K562 (cell line): Measurements from ENCODE around the gene SLC25A40. TPM values are rescaled to one million over a fixed set of nuclear protein-coding genes. Genes with fewer than 3 reads are reported as not detected.

Experiments used
- ATAC-seq: fragments of 200-7000 bp; cut with Tn5 transposase; 3 replicates; pipeline ENCODE4 v1.9.1; 2020; ENCODE audit warnings: moderate library complexity
- BruUV-seq: library from RNA; stranded (reverse); fragments of 400-500 nt; replicated peaks from 2 replicates; lab custom pipeline; 2021; lab: Mats Ljungman, UMichigan
- CTCF ChIA-PET: fragments of 300-600 bp; formaldehyde crosslinking; extraction: SDS; loops from one replicate; lab custom pipeline; 2021; ENCODE audit warnings: low intra/inter-chr PET ratio; lab: Yijun Ruan, JAX
- POLR2A ChIA-PET: fragments of 300-600, 350-650 bp; sonication (Branson Sonifier 250); formaldehyde crosslinking; extraction: SDS; loops from one replicate; lab custom pipeline; 2021; ENCODE audit warnings: antibody characterized with exemption, inconsistent platforms; lab: Yijun Ruan, JAX
- DNase-seq, 4 experiments: peaks; one replicate each; pipeline versions ENCODE4 v3.0.0 to v3.0.0-alpha.2; 2011 to 2018; ENCODE audit warnings: low spot score in 3 of 4, mixed read lengths in 3 of 4; ENCODE audit errors: extremely low read depth in 1 of 4
- FAIRE-seq: peaks from 2 replicates; lab custom pipeline; 2011; peaks lifted over from hg19 to GRCh38; lab: Jason Lieb, UNC
- H2AFZ ChIP-seq: 2 replicates; pipeline ENCODE4 v1.6.0; 2011; ENCODE audit warnings: low read depth, low read length, control low read depth, inconsistent platforms
- H3K27ac ChIP-seq: fragments of 200-600 bp; 3 replicates; pipeline ENCODE4 v1.8.0; 2011; ENCODE audit warnings: low read depth, mild to moderate bottlenecking, control low read depth, inconsistent platforms, low read length, moderate library complexity, mixed read lengths; ENCODE audit errors: extremely low read depth
- H3K27me3 ChIP-seq, 2 experiments: fragments of 300-600 bp in 1 of 2; 2 replicates in 1 of 2; 3 replicates in 1 of 2; pipeline versions ENCODE4 v1.6.0 to v1.8.0; 2011; ENCODE audit warnings: inconsistent platforms in 2 of 2, low read length in 2 of 2, mild to moderate bottlenecking in 1 of 2, mixed read lengths in 1 of 2, moderate library complexity in 1 of 2; ENCODE audit not compliant: control insufficient read depth in 2 of 2, insufficient read depth in 2 of 2
- H3K36me3 ChIP-seq: fragments of 300-600 bp; 3 replicates; pipeline ENCODE4 v1.8.0; 2011; ENCODE audit warnings: mild to moderate bottlenecking, low read length, inconsistent platforms; ENCODE audit not compliant: control insufficient read depth, insufficient read depth
- H3K4me1 ChIP-seq, 2 experiments: fragments of 200-600 bp in 1 of 2; replicated peaks in 1 of 2; 2 replicates in 1 of 2; 3 replicates in 1 of 2; pipeline versions ENCODE4 v1.5.1 to v1.8.0; 2011; ENCODE audit warnings: inconsistent platforms in 2 of 2, low read length in 2 of 2, mild to moderate bottlenecking in 1 of 2, mixed read lengths in 1 of 2, moderate library complexity in 1 of 2; ENCODE audit not compliant: control insufficient read depth in 2 of 2, insufficient read depth in 2 of 2
- H3K4me2 ChIP-seq: 2 replicates; pipeline ENCODE4 v1.6.1; 2011; ENCODE audit warnings: low read length, control low read depth, inconsistent platforms, mixed read lengths; ENCODE audit not compliant: insufficient read depth
- H3K4me3 ChIP-seq: fragments of 200-600 bp; sonication (generic), shearing (Covaris generic); 2 replicates; pipeline ENCODE4 v1.5.1; 2016; ENCODE audit warnings: control low read depth, inconsistent platforms
- H3K79me2 ChIP-seq: fragments of 200-600 bp; 3 replicates; pipeline ENCODE4 v1.8.0; 2011; ENCODE audit warnings: low read length, inconsistent platforms; ENCODE audit not compliant: control insufficient read depth, insufficient read depth
- H3K9ac ChIP-seq, 2 experiments: 2 replicates each; pipeline versions ENCODE4 v1.6.0 to v1.6.1; 2011; ENCODE audit warnings: low read depth in 2 of 2, low read length in 2 of 2, control low read depth in 1 of 2, inconsistent platforms in 1 of 2, mild to moderate bottlenecking in 1 of 2, mixed read lengths in 1 of 2; ENCODE audit not compliant: insufficient read depth in 1 of 2
- H3K9me1 ChIP-seq: one replicate; pipeline ENCODE4 v1.6.0; 2011; ENCODE audit warnings: inconsistent platforms, mild to moderate bottlenecking, low read length, moderate library complexity; ENCODE audit not compliant: control insufficient read depth, insufficient read depth
- H3K9me3 ChIP-seq: replicated peaks from 2 replicates; pipeline ENCODE4 v1.5.1; 2011; ENCODE audit warnings: low read depth, low read length, inconsistent platforms; ENCODE audit not compliant: control insufficient read depth, insufficient read depth
- H4K20me1 ChIP-seq: replicated peaks from 2 replicates; pipeline ENCODE4 v1.6.1; 2011; ENCODE audit warnings: low read length, inconsistent platforms, mixed read lengths; ENCODE audit not compliant: control insufficient read depth, insufficient read depth
- FOS ChIP-seq: IDR thresholded peaks from 3 replicates; pipeline ENCODE4 v1.6.1; 2011; ENCODE audit not compliant: insufficient read length; ENCODE audit errors: extremely low read depth
- HMBOX1 ChIP-seq: sonication (generic); IDR thresholded peaks from 2 replicates; pipeline ENCODE4 v1.6.1; 2016
- ZNF197 ChIP-seq: fragments of 200-800 bp; sonication (Bioruptor generic); IDR thresholded peaks from 2 replicates; pipeline ENCODE4 v1.6.1; 2016; ENCODE audit warnings: low read depth, missing genetic modification characterization, missing compliant biosample characterization
- ZNF436 ChIP-seq: fragments of 250-450, 450-650 bp; sonication (Bioruptor Pico); formaldehyde crosslinking; IDR thresholded peaks from 2 replicates; pipeline ENCODE4 v1.7.0; 2020; ENCODE audit warnings: mild to moderate bottlenecking
- ZNF79 ChIP-seq: fragments of 250-450 bp; sonication (Bioruptor Pico); IDR thresholded peaks from 2 replicates; pipeline ENCODE4 v1.4.0; 2020; ENCODE audit warnings: low read depth, mild to moderate bottlenecking, moderate library complexity
- WGBS: fragments of 100-300 bp; shearing (Covaris generic); methylation state at CpG from one replicate; pipeline ENCODE4 v1.1.6; 2016; ENCODE audit warnings: low coverage, mixed read lengths; ENCODE audit not compliant: insufficient coverage; ENCODE audit errors: missing lambda C conversion rate; 5-methylcytosine and 5-hydroxymethylcytosine counted together
- in situ Hi-C: fragments of 300-500 bp; cut with MboI; formaldehyde crosslinking; loops from 4 replicates; pipeline ENCODE4 v1.15.0; 2018; ENCODE audit warnings: inconsistent platforms, mixed read lengths
- intact Hi-C: fragments of 100-400 bp; cut with micrococcal nuclease; formaldehyde crosslinking; loops from 2 replicates; pipeline ENCODE4 v1.14.2; 2022
- polyA plus RNA-seq, 8 experiments: library from polyadenylated mRNA; depleted of rRNA in 4 of 8; stranded (reverse) in 5 of 8; unstranded in 3 of 8; fragments of >200 nt; fragmentation: Nextera tagmentation in 2 of 8; fragmentation: Illumina TruSeq in 1 of 8; extraction: Ambion mirVana in 2 of 8; extraction: Trizol in 1 of 8; gene quantifications; 2 replicates each; pipeline versions ENCODE4 v1.2.1 to v1.2.3, GENCODE V29; 2011 to 2014; ENCODE audit warnings: inconsistent platforms in 1 of 8, missing spikeins in 1 of 8
- total RNA-seq, 7 experiments: library from RNA; depleted of rRNA in 6 of 7; stranded (reverse); fragments of >200 nt in 6 of 7; fragmentation: Illumina TruSeq in 2 of 7; extraction: Trizol in 2 of 7; gene quantifications; 2 replicates each; pipeline versions ENCODE4 v1.2.1 to v1.2.3, GENCODE V29; 2011 to 2021; ENCODE audit warnings: low replicate concordance in 1 of 7
- TF ChIP-seq, protein P1 (sequence below): sonication (generic); formaldehyde crosslinking; IDR thresholded peaks from 2 replicates; pipeline ENCODE4 v1.8.0; 2022; ENCODE audit warnings: mild to moderate bottlenecking, missing genetic modification reagents
- TF ChIP-seq, protein P2 (sequence below): fragments of 450-650 bp; IDR thresholded peaks from 2 replicates; pipeline ENCODE4 v1.6.1; 2017; ENCODE audit warnings: mild to moderate bottlenecking, moderate library complexity
- TF ChIP-seq, protein P3 (sequence below): fragments of 450-650 bp; IDR thresholded peaks from 2 replicates; pipeline ENCODE4 v1.6.1; 2016; ENCODE audit warnings: missing biosample characterization, missing genetic modification characterization

The SLC25A40 gene
- total and polyA plus RNA-seq, 9 of the 15 experiments (the other 6 are each of a cell fraction or from before 2014, with no cell fraction given) = 6.7 to 44.0 (median 26.5) TPM

GRCh38 chr7:87895363-87895762 is 19.2 kb upstream of the SLC25A40 start:
- no TSS peak for BruUV-seq
- intact Hi-C loops (no loop called here), in situ Hi-C loops (no loop called here)
- Histone ChIP-seq H3K27ac (no peak overlapping the region), H4K20me1 (no peaks in the 10 kb centered on the region), H3K4me1 (no peaks in the 10 kb centered on the region), H3K9me3 (no peaks in the 10 kb centered on the region), H3K9ac (no peak overlapping the region), H3K36me3 (peaks cover 93% of the 10 kb centered on the region), H3K9me1 (no peaks in the 10 kb centered on the region), H3K4me2 (no peak overlapping the region), H3K27me3 (no peaks in the 10 kb centered on the region), H3K79me2 (peaks cover 54% of the 10 kb centered on the region), H2AFZ (no peak overlapping the region), H3K4me3 (no peak overlapping the region)
- CTCF ChIA-PET = interaction anchor here (0.7 kb wide), 1 partner anchor 17 kb away, joined by 3 read pairs; no protein-coding TSS in a partner anchor
- DNase-seq (no peak), ATAC-seq (no peak), FAIRE-seq (no peak)
- TF ChIP-seq, protein P1, sequence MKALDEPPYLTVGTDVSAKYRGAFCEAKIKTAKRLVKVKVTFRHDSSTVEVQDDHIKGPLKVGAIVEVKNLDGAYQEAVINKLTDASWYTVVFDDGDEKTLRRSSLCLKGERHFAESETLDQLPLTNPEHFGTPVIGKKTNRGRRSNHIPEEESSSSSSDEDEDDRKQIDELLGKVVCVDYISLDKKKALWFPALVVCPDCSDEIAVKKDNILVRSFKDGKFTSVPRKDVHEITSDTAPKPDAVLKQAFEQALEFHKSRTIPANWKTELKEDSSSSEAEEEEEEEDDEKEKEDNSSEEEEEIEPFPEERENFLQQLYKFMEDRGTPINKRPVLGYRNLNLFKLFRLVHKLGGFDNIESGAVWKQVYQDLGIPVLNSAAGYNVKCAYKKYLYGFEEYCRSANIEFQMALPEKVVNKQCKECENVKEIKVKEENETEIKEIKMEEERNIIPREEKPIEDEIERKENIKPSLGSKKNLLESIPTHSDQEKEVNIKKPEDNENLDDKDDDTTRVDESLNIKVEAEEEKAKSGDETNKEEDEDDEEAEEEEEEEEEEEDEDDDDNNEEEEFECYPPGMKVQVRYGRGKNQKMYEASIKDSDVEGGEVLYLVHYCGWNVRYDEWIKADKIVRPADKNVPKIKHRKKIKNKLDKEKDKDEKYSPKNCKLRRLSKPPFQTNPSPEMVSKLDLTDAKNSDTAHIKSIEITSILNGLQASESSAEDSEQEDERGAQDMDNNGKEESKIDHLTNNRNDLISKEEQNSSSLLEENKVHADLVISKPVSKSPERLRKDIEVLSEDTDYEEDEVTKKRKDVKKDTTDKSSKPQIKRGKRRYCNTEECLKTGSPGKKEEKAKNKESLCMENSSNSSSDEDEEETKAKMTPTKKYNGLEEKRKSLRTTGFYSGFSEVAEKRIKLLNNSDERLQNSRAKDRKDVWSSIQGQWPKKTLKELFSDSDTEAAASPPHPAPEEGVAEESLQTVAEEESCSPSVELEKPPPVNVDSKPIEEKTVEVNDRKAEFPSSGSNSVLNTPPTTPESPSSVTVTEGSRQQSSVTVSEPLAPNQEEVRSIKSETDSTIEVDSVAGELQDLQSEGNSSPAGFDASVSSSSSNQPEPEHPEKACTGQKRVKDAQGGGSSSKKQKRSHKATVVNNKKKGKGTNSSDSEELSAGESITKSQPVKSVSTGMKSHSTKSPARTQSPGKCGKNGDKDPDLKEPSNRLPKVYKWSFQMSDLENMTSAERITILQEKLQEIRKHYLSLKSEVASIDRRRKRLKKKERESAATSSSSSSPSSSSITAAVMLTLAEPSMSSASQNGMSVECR (CRISPR knock-in tag) = no peak
- TF ChIP-seq ZNF436 = no peak
- no peak for TF ChIP-seq ZNF197 (CRISPR knock-in tag)
- no peak for TF ChIP-seq HMBOX1
- TF ChIP-seq, protein P2, sequence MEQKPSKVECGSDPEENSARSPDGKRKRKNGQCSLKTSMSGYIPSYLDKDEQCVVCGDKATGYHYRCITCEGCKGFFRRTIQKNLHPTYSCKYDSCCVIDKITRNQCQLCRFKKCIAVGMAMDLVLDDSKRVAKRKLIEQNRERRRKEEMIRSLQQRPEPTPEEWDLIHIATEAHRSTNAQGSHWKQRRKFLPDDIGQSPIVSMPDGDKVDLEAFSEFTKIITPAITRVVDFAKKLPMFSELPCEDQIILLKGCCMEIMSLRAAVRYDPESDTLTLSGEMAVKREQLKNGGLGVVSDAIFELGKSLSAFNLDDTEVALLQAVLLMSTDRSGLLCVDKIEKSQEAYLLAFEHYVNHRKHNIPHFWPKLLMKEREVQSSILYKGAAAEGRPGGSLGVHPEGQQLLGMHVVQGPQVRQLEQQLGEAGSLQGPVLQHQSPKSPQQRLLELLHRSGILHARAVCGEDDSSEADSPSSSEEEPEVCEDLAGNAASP = no peak
- TF ChIP-seq FOS = no peak
- TF ChIP-seq ZNF79 (CRISPR knock-in tag) = no peak
- TF ChIP-seq, protein P3, sequence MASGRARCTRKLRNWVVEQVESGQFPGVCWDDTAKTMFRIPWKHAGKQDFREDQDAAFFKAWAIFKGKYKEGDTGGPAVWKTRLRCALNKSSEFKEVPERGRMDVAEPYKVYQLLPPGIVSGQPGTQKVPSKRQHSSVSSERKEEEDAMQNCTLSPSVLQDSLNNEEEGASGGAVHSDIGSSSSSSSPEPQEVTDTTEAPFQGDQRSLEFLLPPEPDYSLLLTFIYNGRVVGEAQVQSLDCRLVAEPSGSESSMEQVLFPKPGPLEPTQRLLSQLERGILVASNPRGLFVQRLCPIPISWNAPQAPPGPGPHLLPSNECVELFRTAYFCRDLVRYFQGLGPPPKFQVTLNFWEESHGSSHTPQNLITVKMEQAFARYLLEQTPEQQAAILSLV (tag) = no peak
- TF ChIP-seq, all 486 proteins: peak for 0
- POLR2A ChIA-PET = no interaction called here
- 91% methylated on average over 2 of the region's 2 CpGs for WGBS
